ENCODE data around the gene EYS. TPM values are rescaled to one million over a fixed set of nuclear protein-coding genes. Genes with fewer than 3 reads are reported as not detected.

Gene EYS
- total RNA-seq, 1 experiment from 2014 or later: not detected

DNA sequence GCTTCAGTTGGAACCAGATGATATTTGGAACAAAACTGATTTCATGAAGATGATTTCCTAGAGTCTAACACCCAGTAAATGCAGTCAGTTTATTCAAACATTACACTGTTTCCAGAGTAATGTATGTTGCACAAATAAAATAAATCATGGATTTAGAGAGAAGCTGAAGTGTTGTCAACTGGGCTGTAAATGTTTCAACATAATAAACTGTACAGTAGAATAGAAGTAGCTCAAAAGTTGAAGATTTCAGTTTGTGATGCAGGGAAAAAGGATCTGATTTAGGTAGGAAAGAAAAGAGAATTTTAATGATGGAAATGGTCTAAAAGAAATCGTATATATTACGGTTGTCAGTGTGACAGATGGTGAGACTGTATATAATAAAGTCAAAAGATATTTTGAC is 985.2 kb downstream of the EYS start:
- Histone ChIP-seq H3K4me1 (no peaks in the 10 kb centered on the region), H3K9me3 (no peaks in the 10 kb centered on the region), H3K4me3 (ENCODE audit: low read depth, low read length) (no peak overlapping the region), H3K27me3 (replicated peaks; ENCODE audit: control insufficient read depth, insufficient read depth, low read length) (no peaks in the 10 kb centered on the region), H3K36me3 (ENCODE audit: control insufficient read depth, insufficient read depth, low read length) (no peaks in the 10 kb centered on the region)
- no peak for DNase-seq
- BruUV-seq (replicated peaks): no TSS peak
- Mint-ChIP-seq H3K4me3 (ENCODE audit: unreplicated experiment) (no peak overlapping the region), H3K36me3 (ENCODE audit: insufficient read depth, unreplicated experiment) (no peaks in the 10 kb centered on the region), H3K4me1 (ENCODE audit: low read depth, unreplicated experiment) (no peaks in the 10 kb centered on the region), H3K27me3 (ENCODE audit: insufficient read depth, unreplicated experiment) (peaks cover 3% of the 10 kb centered on the region), H3K9me3 (ENCODE audit: unreplicated experiment) (no peaks in the 10 kb centered on the region), H3K27ac (ENCODE audit: unreplicated experiment) (no peak overlapping the region)
- no peak for TF ChIP-seq CTCF (IDR thresholded peaks at IDR 0.05; ENCODE audit: insufficient read depth in 1 of 2, low read depth in 1 of 2, low read length in 1 of 2, severe bottlenecking in 1 of 2, unreplicated experiment in 1 of 2)
- POLR2A ChIA-PET: no interaction called here
- intact Hi-C loops (cut with micrococcal nuclease; ENCODE audit: unreplicated experiment): no loop called here
- CTCF ChIA-PET: no interaction called here

- no peak for TF ChIP-seq CTCF (IDR thresholded peaks at IDR 0.05; ENCODE audit: insufficient read depth in 1 of 2, low read depth in 1 of 2, low read length in 1 of 2, severe bottlenecking in 1 of 2, unreplicated experiment in 1 of 2)
- ChIA-PET CTCF (no interaction called here), POLR2A (no interaction called here)
- Mint-ChIP-seq H3K27me3 (ENCODE audit: insufficient read depth, unreplicated experiment) (peaks cover 3% of the 10 kb centered on the region), H3K36me3 (ENCODE audit: insufficient read depth, unreplicated experiment) (no peaks in the 10 kb centered on the region), H3K27ac (ENCODE audit: unreplicated experiment) (no peak overlapping the region), H3K9me3 (ENCODE audit: unreplicated experiment) (no peaks in the 10 kb centered on the region), H3K4me3 (ENCODE audit: unreplicated experiment) (no peak overlapping the region), H3K4me1 (ENCODE audit: low read depth, unreplicated experiment) (no peaks in the 10 kb centered on the region)
- Histone ChIP-seq H3K27me3 (replicated peaks; ENCODE audit: control insufficient read depth, insufficient read depth, low read length) (no peaks in the 10 kb centered on the region), H3K9me3 (no peaks in the 10 kb centered on the region), H3K4me1 (no peaks in the 10 kb centered on the region), H3K4me3 (ENCODE audit: low read depth, low read length) (no peak overlapping the region), H3K36me3 (ENCODE audit: control insufficient read depth, insufficient read depth, low read length) (no peaks in the 10 kb centered on the region)
- BruUV-seq (replicated peaks): no TSS peak
- no peak for DNase-seq
- intact Hi-C loops (cut with micrococcal nuclease; ENCODE audit: unreplicated experiment): no loop called here
These were observed 989.7 kb downstream of the EYS start for GRCh38 chr6:64717281-64717680.

DNA sequence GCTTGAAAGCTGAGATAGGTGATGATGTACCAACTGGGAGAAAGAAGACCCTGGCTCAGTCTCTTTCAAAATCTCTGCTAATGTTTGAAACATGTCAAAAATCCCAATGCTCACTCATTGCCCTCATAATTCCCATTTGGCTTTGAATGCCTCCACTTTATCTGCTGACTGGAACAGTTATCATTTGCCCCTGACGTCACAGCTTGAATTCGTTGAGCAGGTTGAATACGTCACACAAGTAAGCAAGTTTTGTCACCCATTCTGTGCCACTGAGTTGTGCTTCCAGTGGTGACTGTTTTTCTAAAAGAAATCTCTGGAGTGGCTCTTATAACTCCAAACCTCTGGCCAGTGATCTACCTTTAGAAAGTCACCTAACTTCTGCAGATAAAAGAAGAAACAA is 991.4 kb downstream of the EYS start:
- H3K4me1 ChIP-seq: no peaks in the 10 kb centered on the region
- POLR2A ChIA-PET: no interaction called here
- CTCF ChIA-PET: no interaction called here
- Mint-ChIP-seq H3K27me3 (ENCODE audit: insufficient read depth, unreplicated experiment) (peaks cover 3% of the 10 kb centered on the region), H3K4me3 (ENCODE audit: unreplicated experiment) (no peak overlapping the region), H3K36me3 (ENCODE audit: insufficient read depth, unreplicated experiment) (no peaks in the 10 kb centered on the region), H3K27ac (ENCODE audit: unreplicated experiment) (no peak overlapping the region), H3K4me1 (ENCODE audit: low read depth, unreplicated experiment) (no peaks in the 10 kb centered on the region), H3K9me3 (ENCODE audit: unreplicated experiment) (no peaks in the 10 kb centered on the region)
- H3K4me3 ChIP-seq (ENCODE audit: low read depth, low read length): no peak overlapping the region
- no peaks in the 10 kb centered on the region for H3K27me3 ChIP-seq (replicated peaks; ENCODE audit: control insufficient read depth, insufficient read depth, low read length)
- TF ChIP-seq CTCF (IDR thresholded peaks at IDR 0.05; ENCODE audit: insufficient read depth in 1 of 2, low read depth in 1 of 2, low read length in 1 of 2, severe bottlenecking in 1 of 2, unreplicated experiment in 1 of 2): no peak
- H3K9me3 ChIP-seq: no peaks in the 10 kb centered on the region
- H3K36me3 ChIP-seq (ENCODE audit: control insufficient read depth, insufficient read depth, low read length): no peaks in the 10 kb centered on the region
- no peak for DNase-seq
- BruUV-seq (replicated peaks): no TSS peak
- intact Hi-C loops (cut with micrococcal nuclease; ENCODE audit: unreplicated experiment): no loop called here

All from Caco-2 (cell line).